DOHH2 (cell line): ENCODE results near the gene LYSET.

ENCODE experiments used
- CTCF ChIP-seq: fragments of 200-600 bp; sonication (generic); IDR thresholded peaks from one replicate; pipeline ENCODE4 v1.5.1; 2014; ENCODE audit warnings: antibody characterized with exemption, mild to moderate bottlenecking, low read depth, low read length; ENCODE audit not compliant: poor library complexity, severe bottlenecking
- EZH2phosphoT487 ChIP-seq: fragments of 200-600 bp; sonication (generic); IDR thresholded peaks from 2 replicates; pipeline ENCODE4 v1.6.1; 2017; ENCODE audit warnings: borderline replicate concordance, mild to moderate bottlenecking, antibody characterized with exemption, low read length, moderate library complexity, mixed read lengths

DNA sequence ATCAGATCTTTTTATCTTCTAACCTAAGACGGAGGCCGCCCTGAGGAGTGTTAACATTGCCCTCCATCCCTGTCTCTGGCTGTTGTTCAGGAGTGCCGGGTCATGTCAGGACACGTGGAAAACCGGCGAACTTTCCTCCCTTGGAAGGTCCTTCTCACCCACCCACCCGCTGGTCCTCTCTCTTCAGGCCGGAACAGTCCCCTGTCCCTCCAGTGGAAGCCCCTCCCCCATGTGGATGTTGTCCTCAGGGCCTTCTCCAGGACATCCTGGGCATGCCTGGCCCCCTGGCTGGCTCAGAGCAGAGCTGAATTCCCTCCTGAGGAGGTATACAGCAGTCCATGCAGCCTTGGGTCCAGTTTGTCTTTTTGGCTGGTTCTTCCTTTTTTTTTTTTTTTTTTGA is 49.1 kb upstream of the LYSET start:
- no peak for TF ChIP-seq CTCF
- no peak for TF ChIP-seq EZH2phosphoT487
